IPS DF 19.7 (cell line): ENCODE measurements around the gene SENP1.
"Not testable (repeated sequence)": the region's sequence is repeated elsewhere in the genome, so short reads cannot be mapped to it uniquely, and the experiment has no call there.

ENCODE experiments used
- DNase-seq: peaks from one replicate; pipeline ENCODE4 v3.0.0-alpha.2; 2013; ENCODE audit warnings: low read depth, low spot score

SENP1 gene

DNA sequence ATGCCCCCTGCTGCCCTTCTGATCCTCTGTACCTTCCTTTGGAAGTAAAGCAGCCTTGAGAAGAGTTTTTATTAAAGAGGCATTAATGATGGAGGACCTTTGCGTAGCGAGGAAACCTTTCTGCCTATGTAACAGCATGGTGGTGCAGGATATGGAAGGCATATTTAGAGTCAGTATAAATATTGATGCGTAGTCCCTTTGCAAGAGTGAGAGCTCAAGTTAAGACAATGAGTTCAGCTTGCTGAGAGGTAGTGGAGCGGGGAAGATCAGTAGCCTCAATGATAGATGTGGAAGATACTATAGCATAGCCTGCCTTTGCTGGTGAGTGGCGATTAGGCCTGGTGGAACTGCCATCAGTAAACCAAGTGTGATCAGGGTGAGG, 5.4 kb upstream of the SENP1 start:
- not testable (repeated sequence) for DNase-seq

DNA sequence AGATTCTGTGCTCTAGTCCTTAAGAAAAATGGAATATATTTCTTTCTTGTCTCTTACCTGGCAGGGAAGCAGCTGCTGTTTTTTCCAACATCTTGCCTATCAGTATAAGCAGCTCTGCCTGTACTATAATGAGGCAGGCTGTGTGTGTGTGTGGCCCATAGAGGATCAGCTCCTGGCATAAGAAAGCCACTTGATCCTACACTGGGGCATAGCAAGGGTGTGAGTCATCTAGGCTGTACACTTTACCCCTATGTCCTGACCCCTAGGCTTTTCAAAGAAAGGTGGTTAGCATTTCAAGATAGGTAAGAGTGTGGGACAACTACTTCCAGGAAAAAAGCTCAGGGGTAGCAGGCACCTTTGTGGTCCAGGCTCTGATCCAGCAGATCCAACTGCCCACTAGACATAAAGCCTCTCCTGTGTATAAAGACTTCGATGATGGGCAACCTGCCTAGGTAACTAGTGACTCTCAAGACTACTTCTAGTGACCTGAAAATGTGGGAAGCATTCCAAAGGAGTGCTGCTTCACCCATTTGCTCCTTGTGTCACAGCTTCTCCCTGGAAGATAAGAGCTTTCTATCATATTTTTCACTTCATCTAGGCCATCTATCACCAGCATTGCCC, 4.9 kb upstream of the SENP1 start:
- DNase-seq, result no peak

DNA sequence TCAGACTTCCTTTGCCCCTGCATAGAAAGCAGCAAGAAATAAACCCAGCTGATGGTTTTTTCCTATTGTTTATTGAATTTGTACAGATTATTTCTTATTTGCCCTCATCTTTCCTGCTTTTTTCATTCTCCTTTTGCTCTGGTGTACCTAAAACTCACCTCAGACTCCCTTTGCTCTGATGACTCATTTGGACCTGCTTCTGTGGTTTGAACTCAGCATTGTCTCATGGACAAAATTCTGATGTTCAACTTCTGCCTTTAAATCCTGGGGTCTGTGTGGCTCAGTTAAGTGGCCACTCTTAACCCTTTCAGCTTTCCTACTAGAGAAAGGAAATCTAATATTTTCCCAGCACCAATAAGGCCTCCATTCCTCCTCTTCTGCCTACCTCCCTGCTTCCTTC, 3.5 kb upstream of the SENP1 start:
- DNase-seq, result no peak

DNA sequence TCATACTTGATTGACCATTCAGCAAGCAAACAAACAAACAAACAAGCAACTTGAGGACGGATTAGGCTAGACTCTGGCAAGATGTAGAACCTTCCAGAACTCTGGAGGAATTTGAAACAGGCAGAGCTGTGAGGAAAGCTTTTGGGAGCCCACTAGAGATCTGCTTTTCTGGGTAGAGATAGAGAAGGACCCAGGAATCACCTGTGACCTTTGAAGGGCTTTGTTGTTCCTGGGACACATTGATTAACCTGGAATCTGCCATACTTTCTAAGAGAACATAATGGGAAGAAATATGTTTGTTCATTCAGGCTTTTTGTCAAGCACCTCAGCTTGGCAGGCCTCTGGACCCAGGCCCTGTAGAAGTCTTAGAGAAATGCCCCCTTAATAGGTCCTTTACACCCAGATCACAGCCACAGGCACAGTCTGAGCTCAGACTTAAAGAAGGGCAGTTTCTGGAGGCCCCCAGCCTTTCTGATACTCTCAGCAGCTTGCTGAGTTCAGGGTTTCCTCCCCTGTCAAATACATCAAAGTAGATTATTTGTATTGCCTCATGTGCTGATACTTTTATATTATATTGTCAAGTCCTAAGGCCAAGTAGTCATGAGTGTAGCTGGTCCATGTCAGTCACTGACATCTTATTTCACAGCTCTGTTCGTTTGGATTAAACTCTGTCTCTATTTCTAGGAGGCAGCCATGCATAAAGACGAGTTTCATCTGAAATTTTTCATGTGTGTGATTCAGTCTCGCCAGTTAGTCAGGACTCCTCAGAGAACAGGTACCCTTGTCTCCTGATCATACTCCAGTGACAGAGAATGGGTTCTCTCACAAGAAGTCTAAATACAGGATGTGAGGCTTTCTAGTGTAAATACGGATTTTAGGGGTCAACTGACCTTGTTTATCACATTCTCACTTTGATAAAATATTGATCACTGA, 1.1 kb upstream of the SENP1 start:
- no peak for DNase-seq

DNA sequence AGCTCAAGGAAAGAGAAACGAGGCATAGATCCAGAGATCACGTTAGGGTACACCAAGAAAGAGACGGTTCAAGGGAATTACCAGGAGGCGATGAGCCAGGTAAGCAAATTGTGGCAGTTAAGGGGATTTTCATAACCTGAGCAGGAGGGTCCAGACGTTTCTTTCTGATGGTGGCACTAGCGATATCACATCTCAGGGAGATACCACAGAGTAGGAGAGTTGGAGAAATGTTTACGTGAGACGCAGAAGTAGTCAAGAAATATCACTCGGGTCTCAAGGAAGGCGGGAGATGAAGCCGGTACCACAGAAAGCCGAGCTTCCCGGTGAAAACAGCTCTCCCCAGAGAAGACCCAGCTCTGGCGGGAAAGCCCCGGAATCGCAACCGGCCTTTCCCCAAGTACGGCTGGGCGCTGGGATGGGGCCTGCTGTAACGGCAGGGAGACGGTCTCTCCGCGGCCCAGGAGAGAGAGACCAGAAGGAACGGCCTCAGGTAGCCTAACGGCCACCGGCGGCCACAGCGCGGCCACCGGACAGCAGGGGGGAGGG, 485 bp downstream of the SENP1 start:
- no peak for DNase-seq

DNA sequence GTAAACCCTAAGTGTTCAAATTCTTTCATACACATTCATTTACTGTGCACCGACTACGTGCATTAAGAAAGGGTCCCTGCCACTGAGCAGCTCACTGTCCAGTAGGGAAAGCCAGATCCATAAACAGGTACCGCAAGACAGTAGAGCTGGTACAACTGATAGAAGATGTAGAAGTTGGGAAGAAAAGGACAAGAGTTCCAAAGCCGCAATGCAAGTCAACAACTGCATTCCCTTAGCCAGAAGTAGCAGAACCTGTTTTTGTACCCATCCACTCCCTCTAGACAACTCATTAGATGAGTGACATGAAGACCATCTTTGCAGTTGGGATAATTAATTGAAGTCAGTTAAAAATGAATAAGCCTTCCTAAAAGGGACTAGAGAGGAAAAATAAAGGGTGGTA, 1.3 kb downstream of the SENP1 start:
- DNase-seq, result no peak

DNA sequence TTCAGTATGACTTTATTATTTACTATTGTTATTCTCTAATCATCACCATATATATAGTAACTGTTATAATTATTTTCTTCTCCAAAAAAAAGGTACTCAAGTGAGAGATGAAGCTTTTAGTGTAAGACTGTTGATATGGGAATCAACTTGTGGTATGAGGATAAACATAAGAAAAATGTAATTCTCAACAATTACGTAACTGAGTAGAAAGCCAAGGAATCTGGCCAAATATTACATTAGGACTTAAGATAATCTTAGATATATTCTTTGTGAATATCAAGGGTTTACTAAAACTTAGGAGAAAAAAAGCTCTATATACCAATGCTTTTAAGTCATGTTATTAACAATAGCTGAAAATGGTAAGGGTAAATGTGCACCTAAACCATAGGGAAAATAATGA, 13.3 kb downstream of the SENP1 start:
- no peak for DNase-seq

DNA sequence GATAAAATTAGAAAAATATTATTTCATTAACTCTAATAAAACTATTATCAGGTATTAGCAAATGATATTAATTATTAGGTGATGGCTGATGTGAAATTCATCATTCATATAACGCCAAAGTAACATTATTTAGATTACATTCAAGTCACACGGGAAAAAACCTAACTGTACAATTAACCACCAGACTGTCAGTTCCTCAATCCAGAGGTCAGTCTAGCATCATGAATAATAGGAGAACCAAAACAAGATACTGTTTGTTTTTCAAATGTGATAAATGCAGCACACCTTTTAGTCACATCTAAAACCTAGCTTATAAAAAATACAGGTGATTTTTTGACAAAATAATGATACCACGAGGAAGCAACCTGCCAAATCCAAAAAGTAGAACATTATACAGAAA, 19.6 kb downstream of the SENP1 start:
- no peak for DNase-seq

DNA sequence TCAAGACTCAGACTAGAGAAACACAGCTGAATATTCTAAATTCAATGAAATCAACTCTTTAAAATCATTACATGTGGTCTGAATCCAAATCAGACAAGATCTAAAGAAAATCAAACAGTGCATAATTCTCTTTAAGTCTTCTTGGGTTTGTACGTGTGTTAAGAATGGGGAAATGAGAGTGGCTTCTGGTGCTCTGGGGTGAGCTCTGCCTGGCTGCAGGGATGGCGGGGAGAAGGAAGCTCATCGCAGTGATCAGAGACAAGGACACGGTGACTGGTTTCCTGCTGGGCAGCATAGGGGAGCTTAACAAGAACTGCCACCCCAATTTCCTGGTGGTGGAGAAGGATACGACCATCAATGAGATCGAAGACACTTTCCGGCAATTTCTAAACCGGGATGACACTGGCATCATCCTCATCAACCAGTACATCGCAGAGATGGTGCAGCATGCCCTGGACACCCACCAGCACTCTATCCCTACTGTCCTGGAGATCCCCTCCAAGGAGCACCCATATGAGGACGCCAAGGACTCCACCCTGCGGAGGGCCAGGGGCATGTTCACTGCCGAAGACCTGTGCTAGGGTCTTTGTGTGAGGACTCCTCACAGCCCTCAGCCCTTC, 20.9 kb downstream of the SENP1 start:
- no peak for DNase-seq

DNA sequence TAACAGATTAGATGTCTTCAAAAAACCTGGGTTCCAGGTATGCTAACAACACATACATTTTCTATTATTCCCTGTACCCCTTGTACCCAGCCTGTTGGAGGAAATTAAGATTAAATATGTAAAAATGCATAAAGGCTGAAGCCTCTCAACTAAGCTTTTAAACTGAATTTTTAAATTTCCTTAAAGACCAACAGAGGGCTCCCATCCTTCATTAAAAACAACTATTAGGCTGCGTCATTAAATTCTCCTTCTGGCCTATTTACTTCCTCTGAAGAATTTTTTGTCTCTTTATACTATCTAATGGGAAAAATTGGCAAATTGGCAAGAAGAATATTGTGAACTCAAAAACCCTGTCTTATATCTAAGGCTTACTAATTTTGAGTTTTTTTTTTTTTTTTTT, 21.8 kb downstream of the SENP1 start:
- no peak for DNase-seq

DNA sequence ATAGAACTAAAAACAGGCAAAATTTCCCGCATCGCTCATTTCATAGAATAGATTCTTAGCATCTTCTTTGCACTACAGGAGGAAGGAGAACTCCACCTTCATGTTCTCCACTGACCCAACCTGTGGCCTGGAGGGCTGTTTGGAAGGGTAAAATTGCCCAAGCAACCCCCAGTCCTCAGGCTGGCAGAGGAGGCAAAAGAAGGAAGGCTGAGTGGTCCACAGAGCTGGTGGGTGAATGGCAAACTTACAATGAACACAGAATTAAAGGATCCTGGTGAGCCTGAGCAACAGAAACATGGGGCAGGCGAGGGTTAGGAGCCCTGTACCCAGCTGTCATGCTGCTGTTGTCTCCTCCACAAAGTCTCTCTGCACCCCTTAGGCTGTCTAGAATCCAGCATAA, 25.1 kb downstream of the SENP1 start:
- DNase-seq, result no peak

DNA sequence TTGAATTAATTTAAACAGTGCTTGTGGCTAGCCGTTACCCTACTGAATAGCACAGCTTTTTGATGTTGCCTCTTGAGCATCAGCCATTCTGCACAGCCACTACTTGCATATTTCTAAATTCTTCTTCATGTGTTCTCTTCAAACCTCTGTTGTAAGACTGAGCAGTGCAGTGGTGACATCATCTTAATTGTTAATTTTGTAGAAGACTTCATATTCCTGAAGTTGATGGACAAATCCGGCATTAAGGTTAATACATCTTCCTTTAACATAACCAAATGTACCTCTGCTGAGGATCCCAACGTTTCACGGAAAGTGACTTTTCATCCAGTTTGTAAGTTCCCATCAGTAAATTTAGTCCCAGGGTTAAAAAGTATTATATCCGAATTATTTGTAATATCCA, 25.6 kb downstream of the SENP1 start:
- DNase-seq, result no peak

DNA sequence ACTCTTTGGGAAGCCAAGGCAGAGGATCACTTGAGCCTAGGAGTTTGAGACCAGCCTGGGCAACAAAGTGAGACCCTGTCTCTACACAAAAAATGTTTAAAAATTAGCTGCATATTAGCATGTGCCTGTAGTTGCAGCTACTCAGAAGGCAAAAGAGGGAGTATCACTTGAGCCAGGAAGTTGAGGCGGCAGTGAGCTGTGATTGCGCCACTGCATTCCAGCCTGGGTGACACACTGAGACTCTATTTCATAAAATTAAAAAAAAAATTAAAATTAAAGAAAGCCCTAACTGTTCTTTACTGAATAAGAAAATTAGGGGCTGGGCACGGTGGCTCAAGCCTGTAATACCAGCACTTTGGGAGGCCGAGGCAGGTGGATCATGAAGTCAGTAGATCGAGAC, 27.0 kb downstream of the SENP1 start:
- no peak for DNase-seq

DNA sequence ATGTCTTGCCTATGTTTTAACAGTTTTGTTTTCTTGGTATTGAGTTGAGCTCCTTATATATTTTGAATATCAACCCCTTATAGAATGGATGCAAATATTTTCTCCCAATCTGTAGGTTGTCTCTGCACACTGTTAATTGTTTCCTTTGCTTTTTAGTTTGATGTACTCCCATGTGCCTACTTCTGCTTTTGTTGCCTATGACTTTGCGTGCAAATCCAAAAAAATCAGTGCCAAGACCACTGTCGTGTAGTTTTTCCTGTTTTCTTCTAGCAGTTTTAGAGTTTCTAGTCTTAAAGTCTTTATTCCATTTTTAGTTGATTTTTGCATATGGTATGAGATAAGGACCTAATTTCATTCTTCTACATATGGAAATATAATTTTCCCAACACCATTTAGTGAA, 28.8 kb downstream of the SENP1 start:
- no peak for DNase-seq

DNA sequence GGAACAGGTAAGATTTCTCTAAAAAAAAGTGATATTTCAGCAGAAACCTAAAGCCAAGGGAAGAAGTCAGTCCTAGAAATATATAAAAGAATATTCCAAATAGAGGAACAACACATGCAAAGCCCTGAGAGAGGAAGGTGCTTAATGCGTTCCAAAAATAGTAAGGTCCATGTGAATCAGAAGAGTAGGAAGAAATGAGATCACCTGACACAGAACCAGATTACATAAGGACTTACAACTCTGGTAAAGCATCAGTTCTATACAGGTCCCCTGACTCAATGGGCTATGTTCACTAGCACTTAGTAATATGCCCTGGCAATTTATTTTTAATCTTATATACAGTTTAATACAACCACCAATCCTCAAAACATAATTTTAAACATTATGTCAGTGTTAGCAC, 30.0 kb downstream of the SENP1 start:
- DNase-seq, result no peak

DNA sequence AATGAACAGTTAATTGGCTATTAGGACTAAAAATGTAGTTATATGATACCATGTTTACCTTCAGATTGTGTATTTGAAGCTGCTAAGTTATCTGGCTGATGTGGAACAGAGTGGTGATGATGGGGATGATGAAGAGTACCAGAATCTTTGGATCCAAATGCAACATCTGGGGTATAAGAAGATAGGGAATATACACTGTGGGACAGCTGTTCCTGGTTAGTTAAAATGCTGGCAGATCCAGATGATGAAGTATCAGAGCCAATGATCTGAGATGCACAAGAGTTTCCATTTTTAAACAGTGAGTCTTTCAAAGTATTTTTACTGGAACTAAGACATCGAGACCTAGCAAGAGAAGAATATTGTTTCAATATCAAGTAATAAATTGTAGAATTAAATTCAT, 31.6 kb downstream of the SENP1 start:
- DNase-seq, result no peak

DNA sequence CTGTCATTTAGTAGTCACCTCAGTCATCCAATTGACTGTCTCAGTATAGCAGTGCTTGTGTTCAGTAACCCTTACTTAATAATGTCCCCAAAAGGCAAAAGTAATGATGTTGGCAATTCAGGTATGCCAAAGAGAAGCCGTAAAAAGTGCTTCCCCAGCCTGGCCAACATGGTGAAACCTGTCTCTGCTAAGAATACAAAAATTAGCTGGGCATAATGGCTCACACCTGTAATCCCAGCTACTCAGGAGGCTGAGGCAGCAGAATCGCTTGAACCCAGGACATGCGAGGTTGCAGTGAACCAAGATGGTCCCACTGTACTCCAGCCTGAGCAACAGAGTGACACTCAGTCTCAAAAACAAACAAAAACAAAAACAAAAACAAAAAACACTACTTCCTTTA, 33.6 kb downstream of the SENP1 start:
- DNase-seq, result no peak

DNA sequence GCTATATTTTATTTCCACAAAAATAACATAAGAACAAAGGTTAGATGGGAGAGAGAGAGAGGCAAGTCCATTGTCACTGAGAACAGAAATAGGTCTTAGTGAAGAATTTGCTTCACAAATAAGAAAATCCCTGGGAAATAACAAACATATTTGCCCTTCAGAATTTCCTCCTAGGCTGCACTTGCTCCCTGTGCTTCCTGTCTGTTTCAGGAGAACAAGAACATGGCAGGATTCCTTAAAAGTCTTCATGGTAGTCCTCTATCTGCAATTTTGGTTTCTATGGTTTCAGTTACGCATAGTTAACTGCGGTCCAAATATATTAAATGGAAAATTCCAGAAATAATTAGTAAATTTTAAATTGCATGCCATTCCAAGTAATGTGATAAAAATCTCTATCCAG, 34.1 kb downstream of the SENP1 start:
- no peak for DNase-seq

DNA sequence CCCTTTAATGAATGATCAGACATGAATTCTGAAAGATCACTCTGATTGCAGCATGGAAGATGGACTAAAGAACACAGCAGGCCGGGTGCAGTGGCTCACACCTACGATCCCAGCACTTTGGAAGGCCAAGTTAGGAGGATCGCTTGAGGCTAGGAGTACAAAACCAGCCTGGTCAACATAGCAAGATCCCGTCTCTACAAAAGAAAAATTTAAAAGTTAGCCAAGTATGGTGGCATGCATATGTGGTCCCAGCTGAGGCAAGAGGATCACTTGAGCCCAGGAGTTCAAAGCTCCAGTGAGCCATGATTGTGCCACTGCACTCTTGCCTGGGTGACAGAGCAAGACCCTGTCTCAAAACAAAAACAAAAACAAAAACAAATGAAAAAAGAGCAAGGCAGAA, 35.1 kb downstream of the SENP1 start:
- DNase-seq, result no peak

DNA sequence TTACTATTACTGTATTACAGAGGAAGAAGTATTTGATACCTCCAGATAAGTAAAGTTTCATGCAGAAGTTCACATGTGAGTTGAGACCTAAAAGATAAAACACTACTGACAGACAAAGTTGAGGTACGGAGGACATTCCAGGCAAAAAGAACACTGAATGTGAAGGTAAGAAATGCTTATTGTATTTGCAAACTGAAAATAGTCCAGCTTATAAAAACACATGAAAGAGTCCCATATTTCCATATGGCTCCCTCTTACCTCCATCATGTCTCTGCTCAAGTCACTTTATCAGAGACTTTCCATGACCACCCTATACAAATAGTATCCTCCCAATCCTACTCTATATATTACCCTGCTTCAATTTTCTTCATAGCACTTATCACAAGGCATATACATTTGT, 35.8 kb downstream of the SENP1 start:
- DNase-seq, result no peak

DNA sequence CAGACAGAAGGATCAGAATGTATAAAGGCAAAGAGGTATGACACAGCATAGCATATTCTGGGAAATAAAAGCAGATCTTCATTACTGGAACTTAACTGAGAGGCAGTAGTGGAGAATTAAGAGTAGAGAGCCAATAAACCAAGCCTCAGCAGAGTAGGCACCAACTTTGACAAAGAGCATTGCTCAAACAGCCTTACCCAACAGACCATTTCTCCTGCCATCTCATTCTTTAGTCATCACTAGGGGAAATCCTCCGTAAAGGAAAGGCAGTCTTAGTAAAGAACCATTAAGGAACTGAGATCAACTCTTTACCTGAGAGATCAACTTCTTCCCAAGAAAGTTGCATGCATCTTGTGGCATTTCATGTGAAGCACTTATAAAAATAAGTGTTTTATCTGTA, 36.6 kb downstream of the SENP1 start:
- DNase-seq, result no peak

DNA sequence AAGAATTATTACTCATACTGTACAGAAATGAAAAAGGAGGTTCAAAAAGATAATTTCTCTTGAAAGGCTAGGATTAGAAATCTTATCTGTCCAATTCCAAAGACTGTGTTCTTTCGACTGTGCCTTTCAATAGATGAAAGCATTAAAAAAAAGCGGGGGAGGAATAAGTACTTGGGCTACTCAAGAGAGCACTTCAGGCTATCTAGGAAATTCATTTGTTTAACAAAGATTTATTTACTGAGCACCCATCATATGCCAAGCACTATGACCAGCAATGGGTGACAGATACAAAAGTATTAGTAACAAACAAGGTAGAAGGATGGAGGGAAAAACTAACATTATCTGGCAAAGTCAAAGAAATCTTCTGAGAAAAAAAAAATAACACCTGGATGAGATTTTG, 37.4 kb downstream of the SENP1 start:
- DNase-seq, result no peak
